Spleen (tissue), 11 donors: ENCODE data around the gene SHISA5. TPM values are rescaled to one million over a fixed set of nuclear protein-coding genes. Genes with fewer than 3 reads are reported as not detected.

Source experiments
- DNase-seq: peaks from one replicate; pipeline ENCODE4 v3.0.0-alpha.2; 2020
- H3K27ac ChIP-seq, 8 donors: fragments of 200-600 bp; sonication (generic) in 7 of 8; 1 replicate in 4 of 8; 2 replicates in 4 of 8; pipeline versions ENCODE4 v1.5.0 to v1.8.0; 2016 to 2021; ENCODE audit warnings: inconsistent platforms in 4 of 8, mild to moderate bottlenecking in 4 of 8, moderate library complexity in 1 of 8
- H3K27me3 ChIP-seq, 7 donors: fragments of 200-600 bp; sonication (generic) in 6 of 7; replicated peaks in 1 of 7; 1 replicate in 4 of 7; 2 replicates in 3 of 7; pipeline versions ENCODE4 v1.5.0 to v1.8.0; 2016 to 2021; ENCODE audit warnings: inconsistent platforms in 3 of 7, mild to moderate bottlenecking in 1 of 7
- H3K36me3 ChIP-seq, 6 donors: fragments of 200-600 bp; sonication (generic) in 5 of 6; 1 replicate in 4 of 6; 2 replicates in 2 of 6; pipeline versions ENCODE4 v1.5.0 to v1.8.0; 2016 to 2021; ENCODE audit warnings: inconsistent platforms in 2 of 6
- H3K4me1 ChIP-seq, 6 donors: fragments of 200-600 bp; sonication (generic) in 5 of 6; 1 replicate in 3 of 6; 2 replicates in 3 of 6; pipeline versions ENCODE4 v1.5.0 to v1.8.0; 2016 to 2021; ENCODE audit warnings: inconsistent platforms in 3 of 6
- H3K4me3 ChIP-seq, 8 donors: fragments of 200-600 bp; sonication (generic) in 7 of 8; 1 replicate in 4 of 8; 2 replicates in 4 of 8; pipeline versions ENCODE4 v1.5.0 to v1.8.0; 2016 to 2021; ENCODE audit warnings: inconsistent platforms in 4 of 8, mild to moderate bottlenecking in 4 of 8, moderate library complexity in 2 of 8
- H3K9me3 ChIP-seq, 8 donors: fragments of 200-600 bp; sonication (generic) in 7 of 8; 1 replicate in 4 of 8; 2 replicates in 4 of 8; pipeline versions ENCODE4 v1.5.0 to v1.8.0; 2016 to 2021; ENCODE audit warnings: inconsistent platforms in 4 of 8
- CTCF ChIP-seq, 11 experiments: fragments of 200-600 bp in 7 of 11; fragments of 450-650 bp in 4 of 11; sonication (generic) in 4 of 11; IDR thresholded peaks in 8 of 11; conservative IDR thresholded peaks in 3 of 11; 1 replicate in 7 of 11; 2 replicates in 4 of 11; pipeline versions ENCODE4 v1.4.0 to v1.8.0; 2016 to 2021; ENCODE audit warnings: antibody characterized with exemption in 11 of 11, inconsistent platforms in 4 of 11, mild to moderate bottlenecking in 1 of 11
- POLR2A ChIP-seq, 3 donors: fragments of 450-650 bp; IDR thresholded peaks; one replicate each; pipeline ENCODE4 v1.5.1; 2017; ENCODE audit warnings: antibody characterized with exemption in 3 of 3, mild to moderate bottlenecking in 1 of 3
- POLR2AphosphoS5 ChIP-seq, 3 donors: sonication (generic); formaldehyde crosslinking; IDR thresholded peaks; one replicate each; pipeline ENCODE4 v1.5.1; 2017; ENCODE audit warnings: antibody characterized with exemption in 3 of 3
- WGBS, 5 donors: extraction: QIAGEN DNeasy Blood & Tissue Kit in 3 of 5; methylation state at CpG; one replicate each; pipeline versions ENCODE4 v1.1.5 to v1.1.7; 2013 to 2018; 5-methylcytosine and 5-hydroxymethylcytosine counted together
- intact Hi-C: fragments of 100-400 bp; cut with DNase I; formaldehyde crosslinking; loops from one replicate; pipeline ENCODE4 v1.15.0; 2023; ENCODE audit warnings: low total_unique reads
- microRNA-seq, 3 donors: library from miRNA; unstranded; fragments of <30 nt; microRNA quantifications; one replicate each; pipeline versions ENCODE4 to v1.1.0, GENCODE V29; 2019 to 2020
- polyA plus RNA-seq, 3 donors: library from polyadenylated mRNA; stranded (reverse); fragments of 200-250 nt; gene quantifications; one replicate each; pipeline ENCODE4 v1.2.1, GENCODE V29; 2013
- small RNA-seq, 4 donors: library from RNA; depleted of rRNA; stranded (forward); fragments of <200 nt; gene quantifications; one replicate each; pipeline ENCODE3, GENCODE V24; 2016
- total RNA-seq, 7 donors: library from RNA; depleted of rRNA in 3 of 7; stranded (reverse); fragments of >200 nt in 3 of 7; fragmentation: NEBNext Ultra II Directional in 4 of 7; extraction: Animal tissue kit (Norgen Biotek cat#: 25700) in 4 of 7; gene quantifications; one replicate each; pipeline versions ENCODE4 v1.1.0 to v1.2.1, GENCODE V29; 2016 to 2021
- donor health status: healthy with polysubstance abuse.
- donor health status: DM: no; HTN: no; CAD: no; lungs with moderate emphysema.
- donor health status: DM: no; HTN: no; CAD: no.
- donor health status: Bipolar disorder and iron deficiency.
- donor health status: healthy.
- donor health status: DM: no; HTN: no; CAD: no.
- donor health status: DM: yes; HTN: yes; CAD: no.

The SHISA5 gene
- total and polyA plus RNA-seq, 10 donors = 80.2 to 227 (median 173) TPM

- peaks cover 0 to 58% (median 13%) of the 10 kb centered on the region in 6 donors for H3K36me3 ChIP-seq
- no peak for DNase-seq
- TF ChIP-seq POLR2AphosphoS5 (IDR thresholded peaks at IDR 0.05) (no peak), POLR2A (IDR thresholded peaks at IDR 0.05) (no peak), CTCF (IDR thresholded peaks at IDR 0.05 in 8 of 11, conservative IDR thresholded peaks at IDR 0.05 in 3 of 11) (no peak)
- no peaks in the 10 kb centered on the region for H3K27me3 ChIP-seq
- intact Hi-C loops = no loop called here
- H3K9me3 ChIP-seq = no peaks in the 10 kb centered on the region
- WGBS, 5 donors = 69 to 92% (median 80%) methylated on average over 17 of the region's 17 CpGs
- H3K4me1 ChIP-seq = peaks cover 0 to 49% (median 16%) of the 10 kb centered on the region in 6 donors
- peak overlapping the region in 5 of 8 donors; percentile 35 to 60 (median 36) for H3K27ac ChIP-seq
- H3K4me3 ChIP-seq = no peak overlapping the region
Measured at GRCh38 chr3:48419597-48419996, 84.4 kb downstream of the SHISA5 start.

GRCh38 chr3:48419149-48419548, 84.8 kb downstream of the SHISA5 start:
- intact Hi-C loops = no loop called here
- Histone ChIP-seq H3K4me1 (peaks cover 0 to 44% (median 16%) of the 10 kb centered on the region in 6 donors), H3K27ac (peak overlapping the region in 5 of 8 donors; percentile 35 to 60 (median 36)), H3K4me3 (no peak overlapping the region), H3K27me3 (no peaks in the 10 kb centered on the region), H3K9me3 (no peaks in the 10 kb centered on the region), H3K36me3 (peaks cover 0 to 62% (median 15%) of the 10 kb centered on the region in 6 donors)
- no peak for DNase-seq
- 72 to 84% (median 77%) methylated on average over 2 to 9 of the region's 9 CpGs for WGBS, 5 donors
- peak in 2 of 3 donors; percentile 71 to 79 for TF ChIP-seq POLR2AphosphoS5 (IDR thresholded peaks at IDR 0.05)
- TF ChIP-seq CTCF (IDR thresholded peaks at IDR 0.05 in 8 of 11, conservative IDR thresholded peaks at IDR 0.05 in 3 of 11) = no peak

GRCh38 chr3:48418651-48419050, 85.3 kb downstream of the SHISA5 start:
- 69 to 85% (median 81%) methylated on average over 6 to 9 of the region's 9 CpGs for WGBS, 5 donors
- Histone ChIP-seq H3K36me3 (peaks cover 0 to 62% (median 16%) of the 10 kb centered on the region in 6 donors), H3K4me3 (no peak overlapping the region), H3K27me3 (no peaks in the 10 kb centered on the region), H3K27ac (peak overlapping the region in 3 of 8 donors; percentile 11 to 60 (median 27)), H3K4me1 (peaks cover 0 to 40% (median 15%) of the 10 kb centered on the region in 6 donors), H3K9me3 (no peaks in the 10 kb centered on the region)
- no peak for TF ChIP-seq CTCF (IDR thresholded peaks at IDR 0.05 in 8 of 11, conservative IDR thresholded peaks at IDR 0.05 in 3 of 11)
- no peak for TF ChIP-seq POLR2AphosphoS5 (IDR thresholded peaks at IDR 0.05)
- TF ChIP-seq POLR2A (IDR thresholded peaks at IDR 0.05) = no peak
- intact Hi-C loops = no loop called here
- DNase-seq = no peak

GRCh38 chr3:48418140-48418539, 85.8 kb downstream of the SHISA5 start:
- no peak for DNase-seq
- Histone ChIP-seq H3K27me3 (no peaks in the 10 kb centered on the region), H3K4me1 (peaks cover 0 to 35% (median 13%) of the 10 kb centered on the region in 6 donors), H3K4me3 (no peak overlapping the region), H3K36me3 (peaks cover 0 to 62% (median 16%) of the 10 kb centered on the region in 6 donors), H3K27ac (no peak overlapping the region), H3K9me3 (no peaks in the 10 kb centered on the region)
- intact Hi-C loops = no loop called here
- no peak for TF ChIP-seq POLR2A (IDR thresholded peaks at IDR 0.05)
- TF ChIP-seq CTCF (IDR thresholded peaks at IDR 0.05 in 8 of 11, conservative IDR thresholded peaks at IDR 0.05 in 3 of 11) = no peak
- TF ChIP-seq POLR2AphosphoS5 (IDR thresholded peaks at IDR 0.05) = no peak
- 89 to 95% (median 92%) methylated on average over 7 to 17 of the region's 17 CpGs for WGBS, 5 donors

Small RNA genes within 50 kb of the gene (microRNA-seq; reads per million reads assigned to microRNA genes)
- 0 reads per million in 3 donors for gene MIR6823

Small RNA genes within 50 kb of the gene (small RNA-seq; reads per million reads assigned to genes)
- 0 reads per million in 4 donors for gene MIR6823

Other genes starting within 250 kb of the SHISA5 start
- gene NME6, start 202.8 kb downstream of the SHISA5 start, total RNA-seq = 10 to 100 TPM; 23.5 to 46.4 (median 29.3) TPM
- gene NME6, start 202.8 kb downstream of the SHISA5 start, polyA plus RNA-seq = 10 to 100 TPM; 13.0 to 16.4 (median 15.0) TPM
- gene SPINK8, start 170.5 kb downstream of the SHISA5 start, total RNA-seq = 1 to 10 TPM in 1 of 7 donors, not detected in 6; 6.1 TPM
- gene SPINK8, start 170.5 kb downstream of the SHISA5 start, polyA plus RNA-seq = under 1 TPM in 2 of 3 donors, not detected in 1; 0.35 to 0.52 TPM
- gene FBXW12, start 132.0 kb downstream of the SHISA5 start, total RNA-seq = under 1 TPM in 2 of 7 donors, not detected in 5; 0.33 to 0.42 TPM
- not detected for gene FBXW12, start 132.0 kb downstream of the SHISA5 start, polyA plus RNA-seq
- gene PLXNB1, start 74.1 kb downstream of the SHISA5 start, total RNA-seq = 10 to 100 TPM; 31.8 to 95.9 (median 58.2) TPM
- 10 to 100 TPM; 12.3 to 58.3 (median 35.8) TPM for gene PLXNB1, start 74.1 kb downstream of the SHISA5 start, polyA plus RNA-seq
- gene CCDC51, start 64.1 kb downstream of the SHISA5 start, total RNA-seq = 10 to 100 TPM in 6 of 7 donors, 1 to 10 TPM in 1; 8.4 to 22.2 (median 18.7) TPM
- 10 to 100 TPM; 10.2 to 15.8 (median 12.4) TPM for gene CCDC51, start 64.1 kb downstream of the SHISA5 start, polyA plus RNA-seq
- 100 to 1,000 TPM; 145 to 258 (median 170) TPM for gene TMA7, start 63.9 kb downstream of the SHISA5 start, total RNA-seq
- 100 to 1,000 TPM; 606 to 753 (median 701) TPM for gene TMA7, start 63.9 kb downstream of the SHISA5 start, polyA plus RNA-seq
- 10 to 100 TPM in 1 of 7 donors, 1 to 10 TPM in 6; 6.4 to 10.0 (median 7.0) TPM for gene ATRIP, start 57.4 kb downstream of the SHISA5 start, total RNA-seq
- 1 to 10 TPM; 5.2 to 5.7 (median 5.2) TPM for gene ATRIP, start 57.4 kb downstream of the SHISA5 start, polyA plus RNA-seq
- 10 to 100 TPM; 11.0 to 43.1 (median 22.8) TPM for gene PFKFB4, start 52.6 kb upstream of the SHISA5 start, total RNA-seq
- 1 to 10 TPM; 2.0 to 4.8 (median 3.8) TPM for gene PFKFB4, start 52.6 kb upstream of the SHISA5 start, polyA plus RNA-seq
- under 1 TPM in 5 of 7 donors, not detected in 2; 0.20 to 0.60 (median 0.51) TPM for gene UCN2, start 59.6 kb upstream of the SHISA5 start, total RNA-seq
- gene UCN2, start 59.6 kb upstream of the SHISA5 start, polyA plus RNA-seq = under 1 TPM; 0.21 to 0.61 (median 0.45) TPM
- gene COL7A1, start 91.2 kb upstream of the SHISA5 start, total RNA-seq = 10 to 100 TPM in 5 of 7 donors, 1 to 10 TPM in 2; 8.6 to 33.7 (median 13.5) TPM
- gene COL7A1, start 91.2 kb upstream of the SHISA5 start, polyA plus RNA-seq = 100 to 1,000 TPM in 2 of 3 donors, 10 to 100 TPM in 1; 39.7 to 144 (median 110) TPM
- gene UQCRC1, start 105.5 kb upstream of the SHISA5 start, total RNA-seq = 100 to 1,000 TPM; 126 to 222 (median 130) TPM
- 100 to 1,000 TPM in 1 of 3 donors, 10 to 100 TPM in 2; 88.6 to 128 (median 92.6) TPM for gene UQCRC1, start 105.5 kb upstream of the SHISA5 start, polyA plus RNA-seq
- gene TMEM89, start 117.6 kb upstream of the SHISA5 start, total RNA-seq = not detected
- gene TMEM89, start 117.6 kb upstream of the SHISA5 start, polyA plus RNA-seq = under 1 TPM in 2 of 3 donors, not detected in 1; 0.42 to 0.46 TPM
- 10 to 100 TPM; 18.0 to 59.7 (median 23.1) TPM for gene SLC26A6, start 131.3 kb upstream of the SHISA5 start, total RNA-seq
- gene SLC26A6, start 131.3 kb upstream of the SHISA5 start, polyA plus RNA-seq = 10 to 100 TPM in 2 of 3 donors, 1 to 10 TPM in 1; 8.5 to 21.6 (median 17.1) TPM
- 1 to 10 TPM in 6 of 7 donors, under 1 TPM in 1; 0.56 to 2.7 (median 1.8) TPM for gene CELSR3, start 158.7 kb upstream of the SHISA5 start, total RNA-seq
- 1 to 10 TPM in 2 of 3 donors, under 1 TPM in 1; 0.89 to 2.5 (median 2.0) TPM for gene CELSR3, start 158.7 kb upstream of the SHISA5 start, polyA plus RNA-seq
- 10 to 100 TPM; 13.5 to 33.9 (median 19.9) TPM for gene NCKIPSD, start 181.7 kb upstream of the SHISA5 start, total RNA-seq
- 10 to 100 TPM in 1 of 3 donors, 1 to 10 TPM in 2; 5.9 to 10.3 (median 6.3) TPM for gene NCKIPSD, start 181.7 kb upstream of the SHISA5 start, polyA plus RNA-seq
- gene IP6K2, start 213.0 kb upstream of the SHISA5 start, total RNA-seq = 100 to 1,000 TPM in 1 of 7 donors, 10 to 100 TPM in 6; 62.1 to 105 (median 74.8) TPM
- gene IP6K2, start 213.0 kb upstream of the SHISA5 start, polyA plus RNA-seq = 10 to 100 TPM; 64.8 to 81.5 (median 79.1) TPM